ENCODE measurements around the gene UCHL1.

GRCh38 chr4:41245983-41246382 lies 10.7 kb upstream of the UCHL1 start:
- no peak for TF ChIP-seq CTCF (IDR thresholded peaks at IDR 0.05; ENCODE audit: low read depth, low read length, poor library complexity, severe bottlenecking)
- no peak for TF ChIP-seq EZH2phosphoT487 (IDR thresholded peaks at IDR 0.05; ENCODE audit: borderline replicate concordance, low read length)
